Stimulated activated CD4-positive, alpha-beta T cell treated with anti-CD3 and anti-CD28 coated beads, Interleukin-15, amount 100 ng/mL, for 48 hours (primary cell): ENCODE measurements around the gene USP17L5.
"Not testable (repeated sequence)": the region's sequence is repeated elsewhere in the genome, so short reads cannot be mapped to it uniquely, and the experiment has no call there.

ENCODE experiments used
- DNase-seq, 2 donors: peaks; one replicate each; pipeline ENCODE4 v3.0.0-alpha.2; 2020; ENCODE audit warnings: low read depth in 2 of 2

Gene USP17L5

GRCh38 chr4:9339103-9339502 is at the start of gene USP17L5:
Gene USP17L5, plus strand, starts transcription at chr4:9339403. Its CDS starts 0 bp downstream, at chr4:9339403.
- DNase-seq: not testable (repeated sequence)

GRCh38 chr4:9324191-9324590 is 15.0 kb upstream of the USP17L5 start:
- DNase-seq: not testable (repeated sequence)

GRCh38 chr4:9324865-9325264 is 14.3 kb upstream of the USP17L5 start, which contains the start of gene USP17L24:
Gene USP17L24, plus strand, starts transcription at chr4:9325165. Its CDS starts 0 bp downstream, at chr4:9325165.
- DNase-seq: not testable (repeated sequence)

- DNase-seq: not testable (repeated sequence)
Measured at GRCh38 chr4:9329611-9330010, 9.6 kb upstream of the USP17L5 start, which contains the start of gene USP17L25. Gene USP17L25, plus strand, starts transcription at chr4:9329911. Its CDS starts 0 bp downstream, at chr4:9329911.

GRCh38 chr4:9334358-9334757 is 4.8 kb upstream of the USP17L5 start, which contains the start of gene USP17L26:
Gene USP17L26, plus strand, starts transcription at chr4:9334658. Its CDS starts 0 bp downstream, at chr4:9334658.
- not testable (repeated sequence) for DNase-seq

- not testable (repeated sequence) for DNase-seq
Measured at GRCh38 chr4:9343848-9344247, 4.6 kb downstream of the USP17L5 start, which contains the start of gene USP17L27. Gene USP17L27, plus strand, starts transcription at chr4:9344148. Its CDS starts 0 bp downstream, at chr4:9344148.

GRCh38 chr4:9348593-9348992 is 9.4 kb downstream of the USP17L5 start, which contains the start of gene USP17L28:
Gene USP17L28, plus strand, starts transcription at chr4:9348893. Its CDS starts 0 bp downstream, at chr4:9348893.
- DNase-seq: not testable (repeated sequence)

GRCh38 chr4:9350866-9351265 is 11.7 kb downstream of the USP17L5 start:
- not testable (repeated sequence) for DNase-seq

- not testable (repeated sequence) for DNase-seq
Measured at GRCh38 chr4:9353338-9353737, 14.1 kb downstream of the USP17L5 start, which contains the start of gene USP17L29. Gene USP17L29, plus strand, starts transcription at chr4:9353638. Its CDS starts 0 bp downstream, at chr4:9353638.

- DNase-seq: not testable (repeated sequence)
Measured at GRCh38 chr4:9362829-9363228, 23.6 kb downstream of the USP17L5 start, which contains the start of gene USP17L30. Gene USP17L30, plus strand, starts transcription at chr4:9363129. Its CDS starts 0 bp downstream, at chr4:9363129.

- not testable (repeated sequence) for DNase-seq
Measured at GRCh38 chr4:9379881-9380280, 40.7 kb downstream of the USP17L5 start.

GRCh38 chr4:9381012-9381534 is 41.9 kb downstream of the USP17L5 start:
- DNase-seq: peak; percentile 10 to 34

GRCh38 chr4:9384126-9384525 is 44.9 kb downstream of the USP17L5 start:
- no peak for DNase-seq

GRCh38 chr4:9389001-9389400 is 49.8 kb downstream of the USP17L5 start:
- DNase-seq: not testable (repeated sequence)
